ENCODE measurements around the gene ANKLE2. TPM values are rescaled to one million over a fixed set of nuclear protein-coding genes. Genes with fewer than 3 reads are reported as not detected.
A peak's percentile ranks its signal among the peaks of the same experiment; 100 is the strongest.
"Not testable (repeated sequence)": the region's sequence is repeated elsewhere in the genome, so short reads cannot be mapped to it uniquely, and the experiment has no call there.

Gene ANKLE2
- total and polyA plus RNA-seq, 2 of the 13 experiments (the other 11 are each of a cell fraction or from before 2014, with no cell fraction given) = 35.3 to 37.1 TPM

DNA sequence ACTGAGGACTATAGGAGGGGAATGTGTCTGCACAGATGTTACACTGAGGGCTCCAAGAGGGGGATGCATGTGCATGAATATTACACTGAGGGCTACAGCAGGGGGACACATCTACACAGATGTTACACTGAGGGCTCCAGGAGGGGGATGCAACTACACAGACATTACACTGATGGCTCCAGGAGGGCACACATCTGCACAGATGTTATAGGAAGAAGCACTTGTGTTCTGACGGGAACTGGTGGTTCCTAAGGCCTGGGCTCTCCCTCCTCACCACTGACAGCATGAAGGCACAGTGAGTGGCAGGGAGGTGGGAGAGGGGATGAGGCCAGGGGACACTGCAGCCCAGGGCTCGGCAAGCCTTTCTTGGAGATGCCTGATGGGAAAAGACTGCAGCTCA, 30.3 kb upstream of the ANKLE2 start:
- H4K20me1 ChIP-seq (ENCODE audit: insufficient read depth, low read length); H3K27ac ChIP-seq (ENCODE audit: extremely low read length, insufficient read depth, low read length); H3K79me2 ChIP-seq (ENCODE audit: insufficient read depth, low read length); DNase-seq (ENCODE audit: low spot score); CTCF ChIA-PET (ENCODE audit: low intra/inter-chr PET ratio, low total read pairs); H2AFZ ChIP-seq (ENCODE audit: low read length); POLR2A ChIA-PET; FAIRE-seq; H3K4me2 ChIP-seq (ENCODE audit: low read depth, low read length); H3K4me1 ChIP-seq (ENCODE audit: insufficient read depth, low read length); H3K9ac ChIP-seq (ENCODE audit: insufficient read depth, low read depth, low read length); intact Hi-C loops (cut with micrococcal nuclease; ENCODE audit: unreplicated experiment); in situ Hi-C loops (cut with HindIII; ENCODE audit: extremely low pct_ligation_motif_present, low pct_unique_long_range_greater_than_20kb); H3K9me3 ChIP-seq (ENCODE audit: low read length); H3K4me3 ChIP-seq (replicated peaks in 1 of 3; ENCODE audit: insufficient read depth in 1 of 3, low read depth in 2 of 3, low read length in 3 of 3); H3K27me3 ChIP-seq (ENCODE audit: control insufficient read depth in 1 of 2, insufficient read depth in 2 of 2, low read length in 2 of 2); ATAC-seq; BruUV-seq (replicated peaks): not testable (repeated sequence)
- H3K36me3 ChIP-seq (replicated peaks in 1 of 2; ENCODE audit: control insufficient read depth in 1 of 2, insufficient read depth in 2 of 2, low read length in 2 of 2) = peaks cover 27 to 54% of the 10 kb centered on the region in 2 experiments; a peak in 4 of 5 replicates
- WGBS (ENCODE audit: low lambda C conversion rate) = 100% methylated on average over 2 of the region's 2 CpGs
- TF ChIP-seq ZSCAN30 (CRISPR knock-in tag; IDR thresholded peaks at IDR 0.05) = peak; percentile 98

DNA sequence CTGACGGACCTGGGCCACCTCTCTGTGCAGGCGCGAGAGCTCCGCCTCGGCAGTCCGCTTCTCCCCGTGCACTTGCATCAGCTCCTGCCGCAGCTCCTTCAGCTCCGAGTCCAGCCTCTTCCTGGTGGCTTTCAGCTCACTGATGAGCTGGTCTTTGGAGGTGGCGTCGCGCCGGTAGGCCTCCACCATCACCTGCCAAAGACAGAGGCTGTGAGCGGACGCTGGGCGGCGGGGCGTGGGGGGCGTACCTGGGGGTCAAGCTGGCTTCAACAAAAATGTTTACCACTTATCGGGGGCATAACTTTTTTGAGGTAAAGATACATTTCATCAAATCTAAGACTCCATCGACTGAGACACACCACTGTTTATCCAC, 27.5 kb upstream of the ANKLE2 start:
- H3K79me2 ChIP-seq (ENCODE audit: insufficient read depth, low read length) = no peaks in the 10 kb centered on the region
- BruUV-seq (replicated peaks) = no TSS peak
- ATAC-seq (no peak), DNase-seq (ENCODE audit: low spot score) (no peak), FAIRE-seq (no peak)
- ChIA-PET POLR2A (no interaction called here), CTCF (ENCODE audit: low intra/inter-chr PET ratio, low total read pairs) (no interaction called here)
- H3K4me1 ChIP-seq (ENCODE audit: insufficient read depth, low read length) = no peaks in the 10 kb centered on the region
- no peak overlapping the region for H3K4me3 ChIP-seq (replicated peaks in 1 of 3; ENCODE audit: insufficient read depth in 1 of 3, low read depth in 2 of 3, low read length in 3 of 3)
- no peaks in the 10 kb centered on the region; a peak in 1 of 5 replicates for H3K27me3 ChIP-seq (ENCODE audit: control insufficient read depth in 1 of 2, insufficient read depth in 2 of 2, low read length in 2 of 2)
- 96% methylated on average over 21 of the region's 21 CpGs for WGBS (ENCODE audit: low lambda C conversion rate)
- H4K20me1 ChIP-seq (ENCODE audit: insufficient read depth, low read length) = no peaks in the 10 kb centered on the region
- TF ChIP-seq ZNF556 (CRISPR knock-in tag; IDR thresholded peaks at IDR 0.05; ENCODE audit: borderline replicate concordance) (no peak), DNMT1 (CRISPR knock-in tag; IDR thresholded peaks at IDR 0.05) (no peak), ZNF841 (CRISPR knock-in tag; IDR thresholded peaks at IDR 0.05; ENCODE audit: borderline replicate concordance) (no peak), ZNF432 (CRISPR knock-in tag; IDR thresholded peaks at IDR 0.05; ENCODE audit: borderline replicate concordance) (no peak), SP140L (CRISPR knock-in tag; IDR thresholded peaks at IDR 0.05; ENCODE audit: borderline replicate concordance) (no peak), AGO2 (optimal IDR thresholded peaks at IDR 0.05; ENCODE audit: low read depth, low read length) (peak; percentile 36)
- TF ChIP-seq, protein P1, sequence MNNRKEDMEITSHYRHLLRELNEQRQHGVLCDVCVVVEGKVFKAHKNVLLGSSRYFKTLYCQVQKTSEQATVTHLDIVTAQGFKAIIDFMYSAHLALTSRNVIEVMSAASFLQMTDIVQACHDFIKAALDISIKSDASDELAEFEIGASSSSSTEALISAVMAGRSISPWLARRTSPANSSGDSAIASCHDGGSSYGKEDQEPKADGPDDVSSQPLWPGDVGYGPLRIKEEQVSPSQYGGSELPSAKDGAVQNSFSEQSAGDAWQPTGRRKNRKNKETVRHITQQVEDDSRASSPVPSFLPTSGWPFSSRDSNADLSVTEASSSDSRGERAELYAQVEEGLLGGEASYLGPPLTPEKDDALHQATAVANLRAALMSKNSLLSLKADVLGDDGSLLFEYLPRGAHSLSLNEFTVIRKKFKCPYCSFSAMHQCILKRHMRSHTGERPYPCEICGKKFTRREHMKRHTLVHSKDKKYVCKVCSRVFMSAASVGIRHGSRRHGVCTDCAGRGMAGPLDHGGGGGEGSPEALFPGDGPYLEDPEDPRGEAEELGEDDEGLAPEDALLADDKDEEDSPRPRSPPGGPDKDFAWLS (CRISPR knock-in tag; IDR thresholded peaks at IDR 0.05; ENCODE audit: borderline replicate concordance) = no peak
- H3K9me3 ChIP-seq (ENCODE audit: low read length) = no peaks in the 10 kb centered on the region
- peaks cover 32 to 58% of the 10 kb centered on the region in 2 experiments; a peak in 4 of 5 replicates for H3K36me3 ChIP-seq (replicated peaks in 1 of 2; ENCODE audit: control insufficient read depth in 1 of 2, insufficient read depth in 2 of 2, low read length in 2 of 2)
- H3K4me2 ChIP-seq (ENCODE audit: low read depth, low read length) = no peak overlapping the region
- intact Hi-C loops (cut with micrococcal nuclease; ENCODE audit: unreplicated experiment) (no loop called here), in situ Hi-C loops (cut with HindIII; ENCODE audit: extremely low pct_ligation_motif_present, low pct_unique_long_range_greater_than_20kb) (no loop called here)
- H3K27ac ChIP-seq (ENCODE audit: extremely low read length, insufficient read depth, low read length) = no peak overlapping the region
- H3K9ac ChIP-seq (ENCODE audit: insufficient read depth, low read depth, low read length) = no peak overlapping the region
- H2AFZ ChIP-seq (ENCODE audit: low read length) = no peak overlapping the region
